Panc1 (cell line): ENCODE measurements around the gene WNT3A. TPM values are rescaled to one million over a fixed set of nuclear protein-coding genes. Genes with fewer than 3 reads are reported as not detected.

Experiments used
- ATAC-seq: fragments of 200-7000 bp; cut with Tn5 transposase; 2 replicates; pipeline ENCODE4 v1.9.1; 2020; ENCODE audit warnings: mild to moderate bottlenecking, moderate library complexity
- BruUV-seq: library from RNA; stranded (reverse); fragments of 400-500 nt; replicated peaks from 2 replicates; lab custom pipeline; 2021; lab: Mats Ljungman, UMichigan
- CTCF ChIA-PET: fragments of 300-600 bp; sonication (Branson Sonifier 250); formaldehyde crosslinking; loops from one replicate; lab custom pipeline; 2022; ENCODE audit warnings: antibody characterized with exemption; lab: Charles Lee
- POLR2A ChIA-PET: fragments of 300-600 bp; sonication (Branson Sonifier 250); formaldehyde crosslinking; loops from one replicate; lab custom pipeline; 2022; ENCODE audit warnings: antibody characterized with exemption; lab: Charles Lee
- DNase-seq: peaks from one replicate; pipeline ENCODE4 v3.0.0-alpha.2; 2010; ENCODE audit warnings: low read depth, low spot score
- H3K27ac ChIP-seq: 2 replicates; pipeline ENCODE4 v1.5.1; 2011; ENCODE audit warnings: mild to moderate bottlenecking, low read length, inconsistent platforms
- H3K27me3 ChIP-seq: fragments of 200-500 bp; sonication (Bioruptor generic); 2 replicates; pipeline ENCODE4 v1.6.0; 2014; ENCODE audit warnings: low read length, inconsistent platforms; ENCODE audit not compliant: control insufficient read depth, insufficient read depth
- H3K36me3 ChIP-seq: fragments of 200-500 bp; sonication (Bioruptor generic); 2 replicates; pipeline ENCODE4 v1.5.1; 2014; ENCODE audit warnings: inconsistent platforms, mild to moderate bottlenecking, low read length, moderate library complexity; ENCODE audit not compliant: control insufficient read depth, insufficient read depth
- H3K4me1 ChIP-seq: 2 replicates; pipeline ENCODE4 v1.5.1; 2011; ENCODE audit warnings: inconsistent platforms, mild to moderate bottlenecking, low read length, moderate library complexity; ENCODE audit not compliant: control insufficient read depth, insufficient read depth
- H3K4me3 ChIP-seq, 2 experiments: 2 replicates each; pipeline ENCODE4 v1.5.1; 2011 to 2012; ENCODE audit warnings: low read depth in 2 of 2, low read length in 2 of 2, mild to moderate bottlenecking in 2 of 2, inconsistent platforms in 1 of 2, moderate library complexity in 1 of 2
- H3K9me3 ChIP-seq: fragments of 200-500 bp; sonication (Bioruptor generic); 2 replicates; pipeline ENCODE4 v1.5.1; 2014; ENCODE audit warnings: low read depth, mild to moderate bottlenecking, inconsistent platforms, low read length, moderate library complexity; ENCODE audit not compliant: control insufficient read depth, insufficient read depth
- POLR2AphosphoS5 ChIP-seq: IDR thresholded peaks from 2 replicates; pipeline ENCODE4 v1.6.1; 2012; ENCODE audit warnings: mild to moderate bottlenecking, low read depth, low read length, moderate library complexity
- SIN3A ChIP-seq: IDR thresholded peaks from 2 replicates; pipeline ENCODE4 v1.6.1; 2012; ENCODE audit warnings: low read depth, mild to moderate bottlenecking, low read length, moderate library complexity, borderline replicate concordance; ENCODE audit not compliant: insufficient read depth
- TCF7L2 ChIP-seq: IDR thresholded peaks from 2 replicates; pipeline ENCODE4 v1.6.1; 2011; ENCODE audit warnings: mild to moderate bottlenecking, low read depth, low read length, inconsistent platforms
- in situ Hi-C: cut with HindIII; loops from 2 replicates; pipeline ENCODE4 v1.10.0; 2016; ENCODE audit warnings: low sequenced_read_pairs, low pct_unique_long_range_greater_than_20kb
- intact Hi-C: fragments of 100-400 bp; cut with micrococcal nuclease; formaldehyde crosslinking; loops from one replicate; pipeline ENCODE4 v1.10.0; 2022; ENCODE audit not compliant: unreplicated experiment
- total RNA-seq: library from RNA; stranded (reverse); gene quantifications from one replicate; pipeline ENCODE4 v1.2.1, GENCODE V29; 2021; ENCODE audit not compliant: unreplicated experiment
- TF ChIP-seq, protein P1 (sequence below): fragments of 450-650 bp; IDR thresholded peaks from 2 replicates; pipeline ENCODE4 v1.5.1; 2017; ENCODE audit warnings: mild to moderate bottlenecking
- TF ChIP-seq, protein P2 (sequence below), 2 experiments: IDR thresholded peaks; 2 replicates each; pipeline ENCODE4 v1.6.1; 2011 to 2012; ENCODE audit warnings: low read depth in 2 of 2, control low read depth in 1 of 2, low read length in 1 of 2, mild to moderate bottlenecking in 1 of 2, moderate library complexity in 1 of 2; ENCODE audit not compliant: insufficient read depth in 1 of 2

WNT3A gene
- total RNA-seq, 1 experiment from 2014 or later, result not detected

GRCh38 chr1:228010921-228011320 lies 4.1 kb downstream of the WNT3A start:
- ChIA-PET CTCF (no interaction called here), POLR2A (interaction anchor here (1.1 kb wide), 1 partner anchor 24 kb away, joined by 3 read pairs; no protein-coding TSS in a partner anchor)
- BruUV-seq, result no TSS peak
- Histone ChIP-seq H3K4me3 (no peak overlapping the region), H3K27me3 (peaks cover 12% of the 10 kb centered on the region; the same call in 1 of the 2 replicates), H3K36me3 (no peaks in the 10 kb centered on the region; the same call in 1 of the 2 replicates), H3K9me3 (no peaks in the 10 kb centered on the region), H3K27ac (no peak overlapping the region), H3K4me1 (no peaks in the 10 kb centered on the region; the same call in 1 of the 2 replicates)
- intact Hi-C loops (no loop called here), in situ Hi-C loops (no loop called here)
- TF ChIP-seq POLR2AphosphoS5, result no peak
- no peak for DNase-seq
- ATAC-seq, result no peak

- no peaks in the 10 kb centered on the region for H3K9me3 ChIP-seq
- H3K4me1 ChIP-seq, result no peaks in the 10 kb centered on the region
- ChIA-PET CTCF (no interaction called here), POLR2A (no interaction called here)
- peaks cover 11% of the 10 kb centered on the region; the same call in 1 of the 2 replicates for H3K27me3 ChIP-seq
- no peak overlapping the region for H3K4me3 ChIP-seq
- no peak for DNase-seq
- no peaks in the 10 kb centered on the region for H3K36me3 ChIP-seq
- ATAC-seq, result no peak
- in situ Hi-C loops, result no loop called here
- no TSS peak for BruUV-seq
- no peak overlapping the region for H3K27ac ChIP-seq
- TF ChIP-seq, protein P1, sequence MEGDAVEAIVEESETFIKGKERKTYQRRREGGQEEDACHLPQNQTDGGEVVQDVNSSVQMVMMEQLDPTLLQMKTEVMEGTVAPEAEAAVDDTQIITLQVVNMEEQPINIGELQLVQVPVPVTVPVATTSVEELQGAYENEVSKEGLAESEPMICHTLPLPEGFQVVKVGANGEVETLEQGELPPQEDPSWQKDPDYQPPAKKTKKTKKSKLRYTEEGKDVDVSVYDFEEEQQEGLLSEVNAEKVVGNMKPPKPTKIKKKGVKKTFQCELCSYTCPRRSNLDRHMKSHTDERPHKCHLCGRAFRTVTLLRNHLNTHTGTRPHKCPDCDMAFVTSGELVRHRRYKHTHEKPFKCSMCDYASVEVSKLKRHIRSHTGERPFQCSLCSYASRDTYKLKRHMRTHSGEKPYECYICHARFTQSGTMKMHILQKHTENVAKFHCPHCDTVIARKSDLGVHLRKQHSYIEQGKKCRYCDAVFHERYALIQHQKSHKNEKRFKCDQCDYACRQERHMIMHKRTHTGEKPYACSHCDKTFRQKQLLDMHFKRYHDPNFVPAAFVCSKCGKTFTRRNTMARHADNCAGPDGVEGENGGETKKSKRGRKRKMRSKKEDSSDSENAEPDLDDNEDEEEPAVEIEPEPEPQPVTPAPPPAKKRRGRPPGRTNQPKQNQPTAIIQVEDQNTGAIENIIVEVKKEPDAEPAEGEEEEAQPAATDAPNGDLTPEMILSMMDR, result no peak
- TF ChIP-seq SIN3A, result no peak
- TF ChIP-seq, protein P2, sequence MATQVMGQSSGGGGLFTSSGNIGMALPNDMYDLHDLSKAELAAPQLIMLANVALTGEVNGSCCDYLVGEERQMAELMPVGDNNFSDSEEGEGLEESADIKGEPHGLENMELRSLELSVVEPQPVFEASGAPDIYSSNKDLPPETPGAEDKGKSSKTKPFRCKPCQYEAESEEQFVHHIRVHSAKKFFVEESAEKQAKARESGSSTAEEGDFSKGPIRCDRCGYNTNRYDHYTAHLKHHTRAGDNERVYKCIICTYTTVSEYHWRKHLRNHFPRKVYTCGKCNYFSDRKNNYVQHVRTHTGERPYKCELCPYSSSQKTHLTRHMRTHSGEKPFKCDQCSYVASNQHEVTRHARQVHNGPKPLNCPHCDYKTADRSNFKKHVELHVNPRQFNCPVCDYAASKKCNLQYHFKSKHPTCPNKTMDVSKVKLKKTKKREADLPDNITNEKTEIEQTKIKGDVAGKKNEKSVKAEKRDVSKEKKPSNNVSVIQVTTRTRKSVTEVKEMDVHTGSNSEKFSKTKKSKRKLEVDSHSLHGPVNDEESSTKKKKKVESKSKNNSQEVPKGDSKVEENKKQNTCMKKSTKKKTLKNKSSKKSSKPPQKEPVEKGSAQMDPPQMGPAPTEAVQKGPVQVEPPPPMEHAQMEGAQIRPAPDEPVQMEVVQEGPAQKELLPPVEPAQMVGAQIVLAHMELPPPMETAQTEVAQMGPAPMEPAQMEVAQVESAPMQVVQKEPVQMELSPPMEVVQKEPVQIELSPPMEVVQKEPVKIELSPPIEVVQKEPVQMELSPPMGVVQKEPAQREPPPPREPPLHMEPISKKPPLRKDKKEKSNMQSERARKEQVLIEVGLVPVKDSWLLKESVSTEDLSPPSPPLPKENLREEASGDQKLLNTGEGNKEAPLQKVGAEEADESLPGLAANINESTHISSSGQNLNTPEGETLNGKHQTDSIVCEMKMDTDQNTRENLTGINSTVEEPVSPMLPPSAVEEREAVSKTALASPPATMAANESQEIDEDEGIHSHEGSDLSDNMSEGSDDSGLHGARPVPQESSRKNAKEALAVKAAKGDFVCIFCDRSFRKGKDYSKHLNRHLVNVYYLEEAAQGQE (IDR thresholded peaks at IDR 0.05; ENCODE audit: insufficient read depth in 1 of 2, low read depth in 2 of 2, low read length in 1 of 2), result no peak
- no peak for TF ChIP-seq TCF7L2
- no peak for TF ChIP-seq POLR2AphosphoS5
- intact Hi-C loops, result no loop called here
Measured at GRCh38 chr1:228011721-228012311, 5.0 kb downstream of the WNT3A start.

GRCh38 chr1:228012555-228012954 lies 5.8 kb downstream of the WNT3A start:
- no peaks in the 10 kb centered on the region for H3K4me1 ChIP-seq
- no peaks in the 10 kb centered on the region for H3K36me3 ChIP-seq
- peaks cover 6% of the 10 kb centered on the region; the same call in 1 of the 2 replicates for H3K27me3 ChIP-seq
- intact Hi-C loops, result no loop called here
- ChIA-PET CTCF (no interaction called here), POLR2A (no interaction called here)
- H3K27ac ChIP-seq, result no peak overlapping the region
- TF ChIP-seq POLR2AphosphoS5, result no peak
- TF ChIP-seq, protein P2 (IDR thresholded peaks at IDR 0.05; ENCODE audit: insufficient read depth in 1 of 2, low read depth in 2 of 2, low read length in 1 of 2), result no peak
- TF ChIP-seq TCF7L2, result no peak
- TF ChIP-seq, protein P1, result no peak
- no peak for TF ChIP-seq SIN3A
- no peaks in the 10 kb centered on the region for H3K9me3 ChIP-seq
- H3K4me3 ChIP-seq, result no peak overlapping the region
- ATAC-seq (no peak), DNase-seq (no peak)
- BruUV-seq, result no TSS peak
- in situ Hi-C loops, result no loop called here
